ENCODE data around the gene NMNAT2. TPM values are rescaled to one million over a fixed set of nuclear protein-coding genes. Genes with fewer than 3 reads are reported as not detected.

NMNAT2 gene
- total and polyA plus RNA-seq, 7 donors: under 0.01 to 5.5 (median 3.6) TPM

DNA sequence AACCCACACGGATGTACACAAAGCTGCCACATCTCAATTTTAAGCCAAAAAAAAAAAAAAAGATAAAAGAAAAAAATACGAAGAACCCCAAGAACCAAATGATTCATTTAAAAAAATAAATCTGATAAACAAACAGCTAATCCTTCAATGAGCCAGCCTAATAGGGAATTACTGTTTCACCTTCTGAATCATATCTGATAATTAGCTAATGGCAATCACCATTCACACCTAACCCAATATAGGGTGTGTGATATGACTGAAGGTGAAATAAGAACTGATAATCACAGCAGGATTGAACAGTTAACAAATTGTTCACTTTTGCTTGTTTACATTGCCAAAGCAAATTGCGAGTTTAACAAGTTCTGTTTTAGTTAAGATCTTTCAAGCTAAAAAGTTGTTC, 170.7 kb downstream of the NMNAT2 start:
- 69 to 86% methylated on average over 3 of the region's 3 CpGs for WGBS, 2 donors
- no peak for TF ChIP-seq POLR2A (IDR thresholded peaks at IDR 0.05)
- no peak for TF ChIP-seq CTCF (IDR thresholded peaks at IDR 0.05)
- TF ChIP-seq EP300 (IDR thresholded peaks at IDR 0.05): no peak
- TF ChIP-seq POLR2AphosphoS5 (IDR thresholded peaks at IDR 0.05): no peak
- H3K4me1 ChIP-seq: no peaks in the 10 kb centered on the region
- H3K4me3 ChIP-seq: no peak overlapping the region
- DNase-seq: no peak
- no peaks in the 10 kb centered on the region for H3K27me3 ChIP-seq
- H3K27ac ChIP-seq: no peak overlapping the region
- intact Hi-C loops (cut with DNase I): no loop called here
- H3K36me3 ChIP-seq: no peaks in the 10 kb centered on the region
- no peaks in the 10 kb centered on the region for H3K9me3 ChIP-seq

- Histone ChIP-seq H3K27me3 (no peaks in the 10 kb centered on the region), H3K9me3 (no peaks in the 10 kb centered on the region), H3K4me1 (peaks cover 0 to 3% (median 0%) of the 10 kb centered on the region in 4 donors), H3K4me3 (no peak overlapping the region), H3K27ac (no peak overlapping the region), H3K36me3 (no peaks in the 10 kb centered on the region)
- intact Hi-C loops (cut with DNase I): no loop called here
- TF ChIP-seq CTCF (IDR thresholded peaks at IDR 0.05): no peak
- TF ChIP-seq POLR2A (IDR thresholded peaks at IDR 0.05): no peak
- TF ChIP-seq POLR2AphosphoS5 (IDR thresholded peaks at IDR 0.05): no peak
- no peak for TF ChIP-seq EP300 (IDR thresholded peaks at IDR 0.05)
- WGBS, 2 donors: 87 to 91% methylated on average over 11 of the region's 11 CpGs
- DNase-seq: no peak
These were observed 171.1 kb downstream of the NMNAT2 start for GRCh38 chr1:183247066-183247465.

GRCh38 chr1:183246436-183246835, 171.7 kb downstream of the NMNAT2 start:
- H3K27ac ChIP-seq: no peak overlapping the region
- H3K36me3 ChIP-seq: no peaks in the 10 kb centered on the region
- no peak for DNase-seq
- peaks cover 0 to 4% (median 0%) of the 10 kb centered on the region in 4 donors for H3K4me1 ChIP-seq
- H3K4me3 ChIP-seq: no peak overlapping the region
- intact Hi-C loops (cut with DNase I): no loop called here
- H3K9me3 ChIP-seq: no peaks in the 10 kb centered on the region
- H3K27me3 ChIP-seq: no peaks in the 10 kb centered on the region
- TF ChIP-seq POLR2AphosphoS5 (IDR thresholded peaks at IDR 0.05) (no peak), POLR2A (IDR thresholded peaks at IDR 0.05) (no peak), EP300 (IDR thresholded peaks at IDR 0.05) (no peak), CTCF (IDR thresholded peaks at IDR 0.05) (no peak)

GRCh38 chr1:183245357-183245756, 172.8 kb downstream of the NMNAT2 start:
- Histone ChIP-seq H3K27ac (peak overlapping the region in 2 of 4 donors; percentile 1 to 37), H3K36me3 (no peaks in the 10 kb centered on the region), H3K4me1 (peaks cover 0 to 4% (median 0%) of the 10 kb centered on the region in 4 donors), H3K4me3 (no peak overlapping the region), H3K9me3 (no peaks in the 10 kb centered on the region), H3K27me3 (no peaks in the 10 kb centered on the region)
- 89 to 93% methylated on average over 3 of the region's 3 CpGs for WGBS, 2 donors
- intact Hi-C loops (cut with DNase I): no loop called here
- no peak for TF ChIP-seq CTCF (IDR thresholded peaks at IDR 0.05)
- TF ChIP-seq POLR2A (IDR thresholded peaks at IDR 0.05): no peak
- TF ChIP-seq POLR2AphosphoS5 (IDR thresholded peaks at IDR 0.05): no peak
- no peak for TF ChIP-seq EP300 (IDR thresholded peaks at IDR 0.05)
- no peak for DNase-seq

- TF ChIP-seq POLR2AphosphoS5 (IDR thresholded peaks at IDR 0.05) (peak; percentile 76 to 86 (median 81)), EP300 (IDR thresholded peaks at IDR 0.05) (peak in 3 of 4 donors; percentile 8 to 75 (median 23)), POLR2A (IDR thresholded peaks at IDR 0.05) (no peak), CTCF (IDR thresholded peaks at IDR 0.05) (no peak)
- H3K27ac ChIP-seq: peak overlapping the region; percentile 41 to 71 (median 58)
- peaks cover 0 to 4% (median 0%) of the 10 kb centered on the region in 4 donors for H3K4me1 ChIP-seq
- H3K27me3 ChIP-seq: no peaks in the 10 kb centered on the region
- no peak overlapping the region for H3K4me3 ChIP-seq
- no peaks in the 10 kb centered on the region for H3K9me3 ChIP-seq
- 74 to 90% methylated on average over 1 of the region's 1 CpG for WGBS, 2 donors
- intact Hi-C loops (cut with DNase I): no loop called here
- H3K36me3 ChIP-seq: no peaks in the 10 kb centered on the region
- peak; percentile 95 for DNase-seq
These were observed 173.7 kb downstream of the NMNAT2 start for GRCh38 chr1:183244466-183244865.
